IPS DF 19.7 (cell line): Measurements from ENCODE around the gene SPATA13.
"Not testable (repeated sequence)": the region's sequence is repeated elsewhere in the genome, so short reads cannot be mapped to it uniquely, and the experiment has no call there.

ENCODE experiments used
- DNase-seq: peaks from one replicate; pipeline ENCODE4 v3.0.0-alpha.2; 2013; ENCODE audit warnings: low read depth, low spot score

The SPATA13 gene

DNA sequence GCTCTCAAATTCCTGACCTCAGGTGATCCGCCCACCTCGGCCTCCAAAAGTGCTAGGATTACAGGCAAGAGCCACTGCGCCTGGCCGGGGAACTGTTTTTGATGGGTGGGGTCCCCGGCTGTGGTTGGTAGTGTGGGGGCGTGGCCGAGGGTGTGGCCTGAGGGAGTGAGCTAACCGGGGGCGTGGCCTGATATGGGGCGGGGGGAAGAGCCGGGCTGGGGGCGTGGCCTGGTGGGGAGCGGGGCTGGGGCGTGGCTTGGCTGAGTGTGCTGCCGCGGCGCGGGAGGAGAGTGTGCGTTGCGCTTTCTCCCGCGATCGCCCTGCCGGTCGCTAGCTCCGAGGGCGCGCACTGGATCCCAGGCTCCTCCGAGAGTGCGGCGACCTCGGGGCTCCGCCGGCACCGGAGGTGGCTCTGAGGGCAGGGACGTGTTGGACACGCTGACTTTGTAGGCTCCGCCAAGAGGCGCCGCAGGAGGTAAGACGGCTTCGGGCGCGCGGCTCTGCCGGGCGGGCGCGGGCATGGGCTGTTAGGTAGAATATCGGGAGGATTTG lies at the start of gene SPATA13:
SPATA13 (plus strand) TSS at position 263 of the 552 bp plus-strand sequence. CDS start 62,210 bp downstream, outside the sequence.
- DNase-seq, result no peak

DNA sequence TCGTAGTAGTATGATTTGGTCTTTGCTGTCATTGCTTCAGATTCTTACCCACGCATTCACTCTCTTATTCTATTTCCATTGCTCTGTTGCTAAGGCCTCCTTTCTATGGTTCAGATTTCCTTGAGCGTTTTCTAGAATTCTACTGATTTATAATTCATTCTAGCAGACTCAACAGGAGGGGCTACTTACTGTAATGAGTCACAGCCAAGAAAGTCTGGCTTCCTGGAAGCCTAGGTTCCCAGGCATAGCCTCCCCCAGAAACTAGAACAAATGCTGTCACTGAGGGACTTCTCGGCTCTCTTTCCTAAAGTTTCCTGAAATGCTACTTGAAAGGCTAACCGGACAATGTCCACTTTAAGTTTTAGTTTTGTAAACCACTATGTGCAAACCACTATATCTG lies 47.7 kb upstream of the SPATA13 start:
- DNase-seq, result no peak

- no peak for DNase-seq
Measured at GRCh38 chr13:24115671-24116070, 44.8 kb upstream of the SPATA13 start.

DNA sequence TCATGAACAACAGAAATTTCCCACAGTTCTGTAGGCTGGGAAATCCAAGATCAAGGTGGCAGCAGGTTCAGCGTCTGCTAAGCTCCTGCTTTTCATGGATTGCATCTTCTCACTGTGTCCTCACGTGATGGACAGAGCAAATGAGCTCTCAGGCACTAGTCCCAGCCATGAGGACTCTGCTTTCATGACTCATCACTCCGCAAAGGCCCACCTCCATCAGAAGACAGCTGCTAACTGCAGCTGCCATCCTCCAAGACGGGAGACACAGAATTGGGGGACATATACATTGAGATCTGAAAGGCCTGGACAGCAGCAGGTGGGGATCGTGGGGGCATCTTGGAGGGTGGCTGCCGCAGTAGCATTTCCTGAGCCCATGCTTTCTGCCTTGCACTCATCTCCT lies 44.4 kb upstream of the SPATA13 start:
- DNase-seq, result no peak

DNA sequence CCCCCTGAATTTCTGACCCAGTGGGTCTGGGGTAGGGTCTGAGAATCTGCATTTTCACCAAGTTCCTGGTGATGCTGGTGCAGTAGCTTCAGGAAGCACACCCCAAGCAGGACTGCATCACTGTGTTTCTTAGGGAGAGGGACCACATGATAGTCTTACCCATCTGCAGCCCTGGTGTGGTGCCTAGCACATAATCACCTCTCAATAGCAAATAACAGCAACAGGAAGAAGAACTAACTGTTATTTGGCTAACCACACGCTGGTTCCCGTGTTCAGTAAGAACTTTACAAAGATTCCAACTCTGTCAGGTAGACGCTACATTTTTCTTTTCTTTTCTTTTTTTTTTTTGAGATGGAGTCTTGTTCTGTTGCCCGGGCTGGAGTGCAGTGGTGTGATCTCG lies 41.9 kb upstream of the SPATA13 start:
- no peak for DNase-seq

DNA sequence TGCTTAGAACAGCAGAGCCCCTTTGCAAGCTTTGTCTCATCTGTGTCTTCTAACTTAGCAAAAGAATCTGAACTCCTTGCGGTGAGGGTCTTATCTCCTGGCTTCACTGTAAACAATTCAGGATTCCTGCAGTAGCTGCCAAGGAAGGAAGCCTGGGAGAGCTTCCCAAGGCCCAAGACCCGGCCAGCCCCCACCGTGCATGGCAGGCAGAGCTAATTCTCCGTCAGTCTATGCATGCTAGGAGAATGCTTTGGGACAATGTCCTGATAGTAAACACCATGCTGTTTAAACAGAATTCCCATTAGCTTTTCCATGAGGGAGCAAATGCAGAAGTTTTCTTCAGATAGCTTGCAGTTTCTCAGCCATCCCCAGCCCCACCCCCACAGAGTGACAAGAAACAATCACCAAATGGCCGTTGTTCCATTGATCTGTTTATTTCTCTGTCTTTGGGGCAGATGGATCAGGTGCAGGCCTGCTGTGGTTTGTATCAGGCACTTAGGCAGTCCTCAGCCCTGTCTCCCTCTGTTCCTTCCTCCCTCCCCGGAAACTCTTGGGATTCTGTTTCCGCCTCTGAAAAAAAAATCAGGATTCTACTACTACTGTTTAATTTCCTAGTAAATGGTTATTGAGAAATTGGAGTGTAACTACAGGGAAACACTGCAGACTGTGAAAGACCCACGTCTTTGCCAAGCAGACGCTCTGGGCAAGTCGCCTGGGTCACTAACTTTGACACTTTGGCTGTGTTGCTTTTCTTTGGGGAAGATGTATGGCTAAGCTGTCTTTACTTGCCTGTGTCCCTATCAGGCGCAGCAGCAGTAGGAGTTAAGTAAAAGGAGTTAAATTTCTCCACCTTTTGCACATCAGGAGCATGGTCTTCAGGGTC lies 40.7 kb upstream of the SPATA13 start:
- DNase-seq, result no peak

- DNase-seq, result not testable (repeated sequence)
Measured at GRCh38 chr13:24122045-24122444, 38.5 kb upstream of the SPATA13 start.

DNA sequence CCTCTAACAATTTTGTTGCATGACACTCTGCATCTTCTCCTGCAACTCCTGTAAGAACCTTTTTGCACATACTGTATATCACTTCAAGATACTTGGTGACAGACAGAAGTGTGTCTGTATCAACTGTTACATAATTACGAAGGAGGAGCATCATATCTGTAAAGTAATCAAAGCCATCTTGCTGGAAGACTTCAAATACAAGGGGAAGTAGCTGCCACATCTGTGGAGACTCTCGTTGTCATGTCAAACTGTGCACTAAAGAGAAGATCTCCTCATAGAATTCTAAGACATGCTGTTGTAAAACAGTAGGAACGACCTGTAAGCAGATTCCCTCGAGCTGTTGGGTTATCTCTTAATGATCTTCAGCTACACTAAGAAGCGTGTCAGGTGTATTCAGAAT lies 38.0 kb upstream of the SPATA13 start:
- DNase-seq, result no peak

GRCh38 chr13:24123761-24124160 lies 36.8 kb upstream of the SPATA13 start:
- no peak for DNase-seq

DNA sequence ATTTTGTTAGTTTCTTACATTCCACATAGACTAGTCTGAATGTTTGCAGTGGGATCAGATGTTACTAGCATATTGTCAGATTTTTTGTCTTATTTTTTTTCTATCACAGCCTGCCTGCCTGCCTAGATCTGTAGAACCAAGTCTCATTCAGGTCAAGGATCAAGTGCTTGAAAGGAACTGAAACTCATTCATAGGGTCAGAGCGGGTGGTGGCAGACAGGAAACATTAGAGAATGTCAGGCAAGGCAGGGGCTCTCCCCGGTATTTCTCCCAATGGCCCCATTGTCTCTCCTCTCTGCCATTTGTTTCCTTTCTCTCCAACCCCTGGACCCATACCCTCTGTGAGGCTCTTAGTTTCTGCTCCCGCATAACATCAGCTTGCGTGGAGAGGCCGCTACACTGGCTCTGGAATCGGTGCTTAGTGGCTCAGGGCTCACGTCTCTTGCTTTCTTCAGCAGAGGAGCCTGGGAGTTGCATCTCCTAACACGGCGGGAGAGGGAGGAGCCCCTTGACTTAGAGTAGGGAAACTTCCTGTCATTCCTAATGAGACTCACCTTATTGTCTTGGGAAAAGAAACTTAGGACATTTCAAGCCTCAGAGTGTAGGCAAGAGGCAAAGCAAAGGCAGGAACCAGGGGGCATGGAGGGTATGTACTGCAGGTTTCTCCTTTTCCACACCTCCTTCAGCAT lies 35.6 kb upstream of the SPATA13 start:
- no peak for DNase-seq

GRCh38 chr13:24127116-24127631 lies 33.3 kb upstream of the SPATA13 start:
- no peak for DNase-seq

- no peak for DNase-seq
Measured at GRCh38 chr13:24128112-24128511, 32.4 kb upstream of the SPATA13 start.

GRCh38 chr13:24128962-24129361 lies 31.6 kb upstream of the SPATA13 start:
- DNase-seq, result no peak

DNA sequence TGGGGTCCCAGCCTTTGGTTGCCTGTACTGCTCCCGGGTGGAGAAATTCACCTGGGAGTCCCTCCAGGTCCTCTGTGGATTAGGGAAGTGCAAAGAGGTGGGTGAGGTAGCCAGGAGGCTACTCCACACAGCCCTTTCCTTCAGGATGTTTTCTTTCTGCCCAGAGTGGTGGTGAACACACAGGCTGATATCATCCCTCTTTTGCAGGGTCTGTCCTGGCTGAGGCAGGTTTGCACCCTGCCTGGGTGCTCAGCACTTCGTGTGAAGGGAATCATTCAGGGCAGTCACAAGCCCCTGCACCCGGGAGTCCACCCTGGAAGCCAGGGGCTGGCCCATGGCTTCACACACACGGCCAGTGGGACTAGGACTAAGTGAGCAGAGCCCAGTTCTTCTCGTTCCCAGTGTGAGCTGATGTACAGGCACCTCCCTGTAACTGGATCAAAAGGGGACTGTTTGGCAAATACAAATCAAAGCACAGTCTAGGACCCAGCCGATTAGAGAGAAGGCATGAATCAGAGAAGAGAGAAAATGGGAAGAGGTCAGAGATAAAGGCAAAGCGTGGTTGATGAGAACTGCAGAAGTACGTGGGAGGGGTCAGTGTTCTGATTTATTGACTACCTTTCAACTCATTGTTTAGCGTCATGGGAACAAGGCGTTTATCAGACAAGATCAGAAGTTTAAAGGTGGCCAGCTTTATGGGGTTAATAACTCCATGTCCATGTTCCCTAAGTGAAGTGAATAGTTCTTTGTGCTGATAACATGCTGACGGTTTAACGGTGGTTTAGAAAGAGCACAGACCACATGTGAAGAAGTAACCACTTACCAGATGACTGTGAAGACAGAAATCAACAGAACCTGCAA lies 30.4 kb upstream of the SPATA13 start:
- no peak for DNase-seq

DNA sequence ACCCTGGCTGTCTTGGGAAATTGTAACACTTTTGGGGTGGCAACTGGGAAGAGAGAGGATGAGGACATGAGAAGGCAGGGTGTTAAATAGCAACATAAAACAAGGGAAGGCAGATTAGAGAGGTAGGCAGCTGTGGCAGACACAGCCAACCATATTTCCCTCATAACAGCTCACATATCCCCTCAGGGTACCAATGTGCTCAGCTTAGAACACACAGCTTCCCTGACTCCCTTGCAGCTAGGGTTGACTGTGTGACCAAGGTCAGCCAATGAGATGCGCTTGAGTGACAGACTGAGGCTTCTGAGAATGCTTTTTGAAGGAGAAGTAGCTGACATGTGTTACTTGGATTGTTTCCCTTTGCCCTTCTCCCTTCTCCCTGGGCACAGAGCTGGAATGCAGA lies 28.8 kb upstream of the SPATA13 start:
- no peak for DNase-seq

DNA sequence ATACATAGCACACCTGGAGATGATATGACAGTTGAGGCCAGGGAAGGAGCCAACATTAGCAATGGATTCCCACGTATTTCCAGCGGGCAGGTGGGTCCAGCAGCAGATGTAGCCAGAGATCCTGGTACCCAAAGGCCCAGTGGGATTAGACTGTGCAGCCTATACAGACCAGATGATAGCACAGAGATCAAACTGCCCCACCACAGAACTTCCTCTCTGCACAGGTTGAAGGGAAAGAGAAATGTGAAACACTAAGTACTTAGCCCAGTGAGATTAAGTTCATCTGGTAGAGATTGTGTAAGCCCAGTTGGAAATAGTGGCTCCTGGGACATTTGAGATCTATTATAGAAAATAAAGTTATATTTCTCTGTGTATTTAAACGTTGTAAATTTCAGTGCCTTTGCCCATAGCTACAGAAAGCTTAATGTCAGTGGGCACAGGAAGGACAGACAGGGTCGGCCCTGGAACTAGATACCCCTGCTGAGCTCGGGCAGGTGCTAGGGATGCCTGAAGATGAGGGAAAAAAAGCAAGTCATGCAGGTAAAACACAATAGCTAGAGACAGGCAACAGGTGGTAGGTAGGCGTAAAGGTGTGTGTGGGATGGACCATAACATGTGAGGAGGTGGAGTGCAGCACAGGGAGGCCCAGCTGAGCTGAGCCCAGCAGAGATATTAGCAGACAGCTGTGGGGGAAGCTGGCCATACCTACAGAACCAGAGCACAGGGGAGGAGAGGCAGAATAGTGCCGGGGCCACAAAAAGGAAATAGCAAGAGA lies 27.3 kb upstream of the SPATA13 start:
- no peak for DNase-seq

DNA sequence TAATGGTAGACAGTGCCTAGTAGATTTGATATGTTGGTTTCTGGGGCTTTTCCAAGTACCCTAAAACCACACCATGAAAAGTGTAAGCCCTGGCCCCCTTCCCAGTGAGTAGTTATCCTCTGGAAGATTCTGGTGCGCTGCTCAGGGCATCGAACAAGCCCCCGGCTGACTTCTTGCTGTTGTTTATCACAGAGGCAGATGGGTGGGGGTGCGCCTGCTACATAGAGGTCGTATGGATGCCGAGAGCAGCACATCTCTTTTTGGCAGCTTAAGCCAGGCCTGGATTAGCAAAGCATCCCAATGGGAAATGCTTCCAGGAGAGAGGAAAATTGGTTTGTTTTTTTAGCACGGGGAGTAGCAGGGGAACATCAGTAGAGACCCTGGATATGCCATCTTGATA lies 26.3 kb upstream of the SPATA13 start:
- DNase-seq, result no peak

DNA sequence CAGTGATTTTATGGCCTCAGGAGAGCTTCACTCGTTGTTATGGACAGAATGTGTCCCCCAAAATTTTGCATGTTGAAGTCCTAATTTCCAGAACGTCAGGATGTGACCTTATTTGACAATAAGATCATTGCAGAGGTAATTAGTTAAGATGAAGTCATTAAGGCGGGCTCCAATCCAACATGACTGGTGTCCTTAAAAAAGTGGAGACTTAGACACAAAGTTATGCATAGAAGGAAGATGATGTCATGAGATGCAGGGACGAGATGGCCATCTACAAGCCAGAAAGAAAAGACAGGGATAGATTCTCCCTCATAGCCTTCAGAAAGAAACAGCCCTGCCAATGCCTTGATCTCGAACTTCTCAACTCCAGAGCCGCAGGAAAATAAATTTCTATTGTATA lies 25.8 kb upstream of the SPATA13 start:
- DNase-seq, result no peak

- no peak for DNase-seq
Measured at GRCh38 chr13:24135674-24136300, 24.7 kb upstream of the SPATA13 start.

DNA sequence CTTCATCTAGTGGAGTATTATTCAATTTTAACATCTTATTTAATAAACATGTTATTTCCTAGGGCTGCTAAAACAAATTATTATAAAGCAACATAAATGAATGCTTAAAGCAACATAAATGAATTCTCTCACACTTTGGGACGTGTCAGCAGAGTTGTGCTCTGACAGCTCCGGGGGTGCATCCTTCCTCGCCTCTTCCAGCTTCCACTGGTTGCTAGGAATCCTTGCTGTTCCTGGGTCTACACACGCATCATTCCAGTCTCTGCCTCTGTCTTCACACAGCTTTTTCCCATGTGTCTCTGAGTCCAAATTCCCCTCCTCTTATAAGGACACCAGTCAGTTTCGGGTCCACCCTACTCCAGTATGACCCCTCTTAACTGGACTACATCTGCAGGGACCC lies 21.6 kb upstream of the SPATA13 start:
- DNase-seq, result no peak
